Suppressor macrophage (primary cell): ENCODE results near the gene SRRM4.
A peak's percentile ranks its signal among the peaks of the same experiment; 100 is the strongest.
"Not testable (repeated sequence)": the region's sequence is repeated elsewhere in the genome, so short reads cannot be mapped to it uniquely, and the experiment has no call there.

ENCODE experiments used
- DNase-seq, 4 experiments: peaks; one replicate each; pipeline ENCODE4 v3.0.0-alpha.2; 2020 to 2022
- total RNA-seq, 17 experiments: gene quantifications; one replicate each; lab custom pipeline; 2026; ENCODE audit warnings: mixed read lengths in 6 of 17, inconsistent platforms in 3 of 17; lab: John Stamatoyannopoulos, UW

SRRM4 gene
- total RNA-seq = 0 to 6.1 (median 0) reads per million in 17 experiments

DNA sequence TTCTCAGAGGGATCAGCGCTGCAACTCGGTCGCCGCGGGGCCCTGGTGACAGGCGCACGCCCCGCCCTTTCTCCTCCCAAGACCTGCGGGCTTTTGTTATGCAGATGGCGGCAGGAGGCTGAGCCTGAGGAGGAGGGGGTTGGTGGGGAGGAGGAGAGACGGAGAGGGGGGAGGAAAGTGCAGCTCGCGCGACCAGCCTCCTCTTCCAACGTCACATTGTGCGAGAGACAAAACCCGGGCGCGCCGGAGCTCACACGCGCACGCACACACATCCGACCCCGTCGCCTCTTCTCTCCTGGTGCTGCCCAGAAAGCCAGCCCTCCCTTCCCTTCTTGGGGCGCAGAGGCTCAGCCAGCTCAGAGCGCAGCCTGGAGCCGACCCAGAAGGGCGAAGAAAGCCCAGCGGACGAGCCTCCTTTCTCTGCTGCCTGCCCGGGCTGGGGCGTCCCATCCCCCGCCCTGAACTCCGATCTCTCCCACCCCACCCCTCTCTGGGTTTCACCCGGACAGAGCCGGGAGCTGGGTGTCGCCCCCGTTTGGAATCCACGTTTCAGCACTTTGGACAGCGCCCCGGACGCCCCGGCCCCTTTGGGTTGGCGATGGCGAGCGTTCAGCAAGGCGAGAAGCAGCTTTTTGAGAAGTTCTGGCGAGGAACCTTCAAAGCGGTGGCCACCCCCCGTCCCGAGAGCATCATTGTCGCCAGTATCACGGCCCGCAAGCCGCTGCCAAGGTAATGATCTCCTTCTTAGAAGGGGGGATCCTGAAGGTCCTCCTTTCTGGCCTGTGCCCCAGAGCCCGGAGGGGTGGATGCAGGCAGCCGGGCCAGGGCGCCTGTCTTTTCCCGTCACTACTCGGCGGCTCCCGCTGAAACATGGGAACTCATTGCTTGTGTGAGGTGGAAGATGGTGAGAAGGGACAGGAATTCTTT is at the start of gene SRRM4:
Gene SRRM4 (plus strand): TSS at position 257 of the 927 bp plus-strand sequence. CDS start 342 bp downstream, at position 599.
- peak in 2 of 4 experiments; percentile 5 to 9 for DNase-seq

DNA sequence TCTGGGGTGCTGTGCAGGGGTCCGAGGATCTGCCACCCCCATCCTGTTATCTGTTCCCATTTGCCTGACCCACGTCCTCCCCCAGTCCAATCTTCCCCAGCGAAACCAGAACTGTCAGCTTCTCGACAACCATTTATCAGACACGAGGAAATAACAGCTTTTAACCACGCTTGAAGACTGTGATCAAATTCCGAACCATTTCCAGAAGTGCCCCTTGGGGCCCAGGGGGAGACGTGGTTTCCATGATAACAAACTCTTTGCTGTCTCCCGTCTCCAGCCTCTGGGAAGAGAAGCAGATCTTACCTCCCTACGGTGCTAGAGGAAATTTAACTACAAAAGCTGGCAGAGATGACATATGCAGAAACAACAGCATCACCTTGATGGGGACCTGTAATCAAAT is 35.1 kb upstream of the SRRM4 start:
- DNase-seq = no peak

- DNase-seq = no peak
Measured at GRCh38 chr12:118958520-118958919, 22.8 kb upstream of the SRRM4 start.

DNA sequence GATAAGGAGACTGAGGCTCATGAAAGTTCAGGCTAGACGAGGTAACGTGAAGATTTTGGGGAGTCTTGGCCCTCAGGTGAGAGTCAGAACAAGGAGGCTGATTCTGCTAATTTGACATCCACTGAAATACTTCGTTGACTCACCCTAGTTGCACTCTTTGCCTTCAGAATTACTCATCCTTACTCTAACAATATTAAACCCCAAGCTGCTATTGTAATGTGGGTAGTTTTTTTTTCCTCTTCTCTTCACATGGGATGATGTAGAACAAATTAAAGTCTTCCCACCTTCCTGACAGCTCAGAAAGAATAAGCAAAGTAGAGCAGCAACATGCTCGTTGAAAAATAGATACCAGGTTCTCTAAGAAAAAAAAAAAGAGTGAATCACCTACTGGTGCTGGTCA is 22.0 kb upstream of the SRRM4 start:
- DNase-seq = no peak

DNA sequence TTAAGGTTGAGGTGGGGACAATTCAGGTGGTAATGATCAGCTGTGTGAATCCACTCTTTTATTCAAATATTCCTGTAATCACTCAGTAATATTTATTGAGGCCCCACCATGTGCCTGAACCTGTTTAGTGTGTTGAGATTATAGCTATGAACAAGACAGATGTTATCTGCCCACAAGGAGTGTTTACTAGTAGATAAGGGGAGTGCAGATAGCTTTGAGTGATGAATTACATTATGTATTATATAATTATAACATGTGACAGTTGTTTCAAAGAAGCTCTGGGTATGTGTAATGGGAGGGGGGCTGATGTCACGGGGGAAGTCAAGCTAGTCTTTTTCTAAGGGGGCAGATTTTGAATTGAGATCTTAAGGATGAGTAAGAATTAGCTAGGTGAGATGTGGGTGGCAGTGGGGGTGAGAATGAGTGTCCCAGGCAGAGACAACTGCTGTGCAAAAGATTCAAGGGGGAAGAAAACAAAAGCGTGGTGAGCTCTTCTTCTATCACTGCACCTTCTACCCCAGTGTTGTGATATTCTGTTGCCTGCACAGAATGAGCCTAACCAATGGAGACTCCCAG is 21.3 kb upstream of the SRRM4 start:
- no peak for DNase-seq

- no peak for DNase-seq
Measured at GRCh38 chr12:118960865-118961264, 20.5 kb upstream of the SRRM4 start.

DNA sequence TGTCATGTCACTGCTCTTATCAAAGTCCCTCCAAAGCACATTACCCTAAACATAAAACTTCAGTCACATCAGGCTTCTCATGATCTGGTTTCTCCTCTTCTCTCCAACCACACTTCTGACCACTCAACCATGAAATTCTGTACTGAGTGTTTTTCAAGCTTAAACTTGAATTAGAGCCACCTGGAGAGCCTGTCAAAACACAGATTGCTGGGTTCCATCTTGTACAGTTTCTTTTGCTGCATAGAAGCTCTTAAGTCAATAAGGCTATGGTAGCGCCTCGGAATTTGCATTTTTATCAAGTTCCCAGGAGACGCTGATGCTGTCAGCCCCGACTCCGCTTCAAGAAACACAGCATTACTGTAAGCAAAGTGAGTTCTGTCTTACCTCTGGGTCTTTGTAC is 16.4 kb upstream of the SRRM4 start:
- no peak for DNase-seq

DNA sequence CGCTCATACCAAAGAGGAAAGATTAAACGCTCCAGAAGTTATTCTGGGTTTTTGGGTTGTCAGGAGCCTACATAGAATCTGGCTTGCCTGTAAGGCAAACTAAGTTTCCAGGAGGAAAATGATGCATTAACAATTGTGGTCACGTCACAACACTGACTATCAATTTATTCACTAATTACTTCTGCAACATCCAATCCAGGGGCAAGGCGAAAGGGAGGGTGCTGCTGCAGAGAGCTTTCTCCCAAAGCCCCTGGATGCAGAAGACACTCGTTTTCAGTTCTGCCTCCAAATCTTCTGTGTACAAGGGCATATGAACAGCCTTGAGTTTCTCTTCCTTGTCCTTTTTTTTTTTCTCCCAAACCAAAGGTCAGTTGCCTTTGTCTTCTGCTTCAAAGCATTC is 10.5 kb upstream of the SRRM4 start:
- DNase-seq = no peak

- DNase-seq = no peak
Measured at GRCh38 chr12:118972982-118973381, 8.4 kb upstream of the SRRM4 start.

DNA sequence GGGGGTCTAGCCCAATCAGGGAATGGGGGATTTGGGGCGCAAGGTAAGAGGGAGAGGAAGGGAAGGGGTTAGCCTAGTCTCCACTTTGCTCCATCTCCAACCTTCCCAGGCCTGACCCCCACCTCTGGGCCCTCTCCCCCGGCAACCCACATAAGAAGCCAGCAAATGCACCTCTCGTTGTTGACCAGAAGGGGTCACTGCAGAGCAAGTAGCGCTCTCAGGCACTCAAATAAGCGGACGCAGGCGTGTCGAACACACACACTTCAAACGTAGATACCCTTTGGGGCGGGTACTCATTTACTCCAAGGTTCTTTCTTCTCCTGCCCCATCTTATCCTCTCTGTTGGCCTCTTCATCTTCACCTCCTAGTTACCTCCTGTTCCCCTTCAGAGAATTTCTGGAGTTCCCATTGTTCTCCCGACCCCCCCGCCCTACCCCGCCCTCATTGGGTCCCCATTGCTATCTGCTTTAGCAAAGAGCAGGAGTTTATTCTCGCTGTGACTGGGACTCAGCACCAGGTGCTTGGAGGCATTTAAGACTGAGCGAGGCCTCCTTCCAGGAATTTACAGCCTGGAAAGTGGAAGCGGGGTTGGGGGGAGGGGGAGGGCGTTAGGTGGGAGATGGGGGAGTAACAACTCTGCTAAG is 1.5 kb upstream of the SRRM4 start:
- peak; percentile 56 to 72 (median 68) for DNase-seq

GRCh38 chr12:118980407-118981014 is 830 bp upstream of the SRRM4 start:
- no peak for DNase-seq

DNA sequence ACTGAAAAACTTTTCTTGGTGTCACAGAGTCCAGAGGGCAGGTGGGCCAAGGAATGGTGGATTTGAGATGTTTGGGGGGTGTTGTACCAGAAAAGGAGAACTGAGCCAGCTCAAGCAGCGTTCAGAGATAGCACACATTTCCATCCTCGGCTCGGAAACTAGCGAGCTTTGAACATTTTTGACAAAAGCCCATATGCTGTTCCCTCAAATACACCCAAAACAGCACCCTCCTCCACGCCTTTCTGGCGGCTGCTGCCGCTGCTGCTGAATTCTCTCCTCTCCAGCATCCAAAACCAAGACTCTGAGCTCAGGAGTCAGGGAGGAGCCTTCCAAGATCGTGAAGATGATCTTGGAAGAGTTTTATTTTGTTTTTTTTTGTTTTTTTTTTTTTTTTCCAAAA is 961 bp downstream of the SRRM4 start:
- DNase-seq = no peak

DNA sequence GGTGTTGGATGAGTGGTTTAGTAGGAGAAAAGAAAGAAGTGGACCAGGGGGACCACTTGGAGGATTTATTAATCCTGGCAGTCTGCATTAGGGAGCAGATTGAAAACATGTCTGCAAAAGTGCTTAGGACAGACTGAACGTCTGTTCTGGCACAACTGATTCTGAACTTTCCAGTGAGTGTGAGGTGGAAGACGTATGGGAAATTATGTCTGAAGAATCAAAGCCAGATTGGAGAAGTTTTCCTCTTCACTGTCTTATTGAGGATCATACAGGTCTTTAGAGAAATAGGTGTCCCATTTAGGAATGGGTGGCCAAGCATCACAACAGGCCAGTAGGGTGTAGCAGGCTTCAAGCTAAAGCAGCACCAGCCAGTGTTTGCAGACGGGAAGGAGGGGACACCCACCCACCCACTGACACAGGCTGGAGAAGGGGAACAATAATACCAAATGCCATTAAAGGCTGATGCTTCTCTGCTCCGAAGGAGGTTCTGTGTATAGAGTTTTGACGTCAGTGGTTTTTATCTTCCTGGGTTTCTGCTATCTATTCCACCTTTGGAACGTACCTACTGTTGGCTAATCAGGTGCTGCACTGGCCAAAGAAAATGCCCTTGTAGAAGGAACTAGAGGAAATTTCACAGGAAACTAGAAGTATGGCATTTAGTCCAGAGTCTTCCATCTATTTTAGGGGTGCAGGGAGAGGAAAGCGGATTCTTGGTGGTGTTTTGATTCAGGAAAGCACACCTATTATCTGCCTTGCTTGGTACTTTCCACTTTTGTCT is 1.8 kb downstream of the SRRM4 start:
- no peak for DNase-seq

DNA sequence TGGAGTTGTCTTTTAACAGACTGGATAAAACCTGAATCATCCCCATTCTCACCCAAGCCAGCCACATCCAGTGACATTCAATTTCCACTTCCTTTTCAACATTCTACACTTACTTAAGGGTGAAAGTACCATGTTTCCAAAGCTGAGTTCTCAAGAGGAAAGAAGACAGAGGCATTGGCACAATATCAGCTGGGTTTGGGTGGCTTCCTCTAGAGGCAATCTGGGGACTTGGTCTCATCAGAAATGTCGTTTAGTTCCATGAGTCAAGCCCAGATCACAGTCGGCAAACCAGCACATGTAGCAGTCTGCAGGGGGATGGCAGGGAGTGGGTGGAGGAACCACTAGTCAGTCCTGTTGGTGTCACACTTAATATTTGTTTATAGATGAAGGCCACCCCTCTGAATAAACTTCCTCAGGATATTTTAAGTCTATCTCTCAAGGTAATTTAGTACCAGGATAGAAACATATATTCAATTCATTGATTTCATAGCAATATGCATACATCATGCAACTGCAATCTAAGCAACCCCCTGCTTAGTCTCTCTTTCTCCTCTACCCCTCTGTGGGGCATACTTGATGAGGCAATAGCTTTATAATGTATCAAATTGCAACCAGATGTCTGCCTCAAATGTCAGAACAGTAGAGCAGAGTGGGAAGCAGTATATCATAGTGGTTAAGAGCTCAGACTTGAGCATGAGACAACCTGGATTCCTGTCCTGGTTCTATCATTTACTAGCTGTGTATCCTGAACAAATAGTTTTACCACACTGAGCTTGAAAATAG is 3.0 kb downstream of the SRRM4 start:
- DNase-seq = no peak

DNA sequence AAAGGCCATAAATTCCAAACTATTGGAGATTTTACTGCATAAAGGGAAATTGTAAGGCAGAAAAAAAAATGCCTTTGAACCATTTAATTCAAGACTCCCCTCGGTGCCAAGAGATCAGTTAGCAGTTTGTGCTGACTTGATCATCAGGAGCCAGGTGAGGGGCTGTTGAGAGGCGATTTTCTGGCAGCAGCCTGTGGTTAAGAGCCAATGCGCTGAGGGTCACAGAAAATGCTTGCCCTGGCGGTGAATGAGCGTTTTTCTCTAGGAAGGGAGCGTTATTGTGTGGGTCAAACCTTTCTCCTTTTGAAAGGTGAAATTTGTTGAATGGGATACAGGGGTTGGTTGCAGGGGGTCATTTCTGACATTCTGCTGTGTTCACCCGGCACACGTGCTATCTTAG is 4.7 kb downstream of the SRRM4 start:
- no peak for DNase-seq

GRCh38 chr12:118999107-118999506 is 17.8 kb downstream of the SRRM4 start:
- no peak for DNase-seq

DNA sequence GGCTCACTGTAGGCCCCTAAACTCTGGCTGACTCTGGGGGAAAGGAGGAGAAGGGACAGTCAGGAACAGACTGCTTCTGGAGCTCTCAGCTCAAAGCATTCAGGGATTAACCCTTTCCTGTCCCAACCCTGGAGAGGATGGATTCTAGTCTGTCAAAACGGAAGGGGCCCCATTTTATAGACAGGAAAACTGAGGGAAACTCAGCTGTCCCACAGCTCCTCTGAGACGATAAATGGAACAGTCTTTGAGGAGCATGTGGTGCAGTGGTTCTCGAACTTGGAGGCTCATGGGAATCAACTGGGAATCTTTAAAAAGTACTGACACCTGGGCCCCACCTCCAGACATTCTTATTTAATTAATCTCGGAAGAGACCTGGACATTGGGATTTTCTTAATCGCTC is 23.7 kb downstream of the SRRM4 start:
- no peak for DNase-seq

DNA sequence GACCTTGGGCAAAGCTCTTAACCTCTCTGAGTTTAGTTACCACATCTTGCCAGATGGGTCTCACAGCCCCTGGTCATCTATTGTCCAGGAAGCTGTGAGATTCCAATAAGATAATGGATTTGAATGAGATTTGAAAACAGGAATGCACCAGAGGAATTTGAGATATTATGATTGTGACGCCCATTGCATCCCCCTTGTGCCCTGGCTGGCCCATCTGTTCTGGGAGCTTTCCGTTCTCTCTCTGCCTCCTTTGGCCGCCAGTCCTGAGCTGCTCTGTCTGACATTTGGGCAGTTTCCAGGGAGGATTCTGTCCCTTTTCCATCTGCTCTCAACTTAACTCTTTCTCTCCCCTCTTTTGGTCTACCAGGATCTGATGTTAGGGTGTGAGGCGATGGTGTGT is 24.6 kb downstream of the SRRM4 start:
- no peak for DNase-seq

DNA sequence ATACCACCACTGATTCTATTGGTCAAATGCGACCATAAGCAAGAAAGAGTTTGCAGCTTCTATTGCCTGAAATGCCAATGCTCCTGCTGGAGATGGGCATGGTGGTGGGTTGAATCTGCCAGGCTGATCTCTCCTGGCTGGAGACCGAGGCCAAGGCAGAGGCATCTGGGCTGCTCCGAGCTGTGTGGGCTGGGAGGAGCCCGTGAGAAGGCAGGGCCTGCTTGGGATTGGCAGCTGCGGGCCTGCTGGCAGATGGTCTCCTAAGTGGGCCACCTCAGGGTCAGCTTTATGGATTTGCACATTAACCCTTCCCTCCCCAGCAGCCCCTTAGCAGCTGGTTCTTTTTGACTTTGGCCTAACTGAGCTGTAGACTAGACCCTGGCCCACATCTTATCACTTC is 25.4 kb downstream of the SRRM4 start:
- no peak for DNase-seq

- DNase-seq = not testable (repeated sequence)
Measured at GRCh38 chr12:119008273-119008672, 26.9 kb downstream of the SRRM4 start.

- no peak for DNase-seq
Measured at GRCh38 chr12:119008691-119009221, 27.4 kb downstream of the SRRM4 start.
